LNCAP (cell line): ENCODE measurements around the gene PLEKHB2.

ENCODE experiments used
- CTCF ChIP-seq: fragments of 450-650 bp; IDR thresholded peaks from 2 replicates; pipeline ENCODE4 v1.5.1; 2017; ENCODE audit warnings: mild to moderate bottlenecking

The PLEKHB2 gene

DNA sequence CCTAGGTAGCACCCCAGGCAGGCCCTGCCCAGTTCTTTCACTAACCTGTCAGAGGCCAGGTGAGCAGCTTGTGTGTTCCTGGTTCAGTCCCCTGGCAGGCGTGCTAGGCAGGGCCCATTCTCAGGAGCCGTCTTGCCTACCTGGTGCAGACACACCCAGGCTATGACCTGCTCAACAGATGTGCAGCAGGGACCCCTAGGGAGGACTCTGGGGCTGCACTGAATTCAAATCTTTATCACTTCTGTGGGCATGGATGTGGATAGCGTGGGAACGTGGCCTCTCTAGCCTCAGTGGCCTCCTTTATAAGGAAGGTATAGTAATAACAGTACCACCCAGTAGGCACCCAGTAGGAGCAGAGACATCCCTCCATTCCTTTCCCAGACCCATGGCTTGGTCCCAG, 48.4 kb downstream of the PLEKHB2 start:
- no peak for TF ChIP-seq CTCF

- peak; percentile 78 for TF ChIP-seq CTCF
Observed at GRCh38 chr2:131154071-131154531, 49.0 kb downstream of the PLEKHB2 start.

- no peak for TF ChIP-seq CTCF
Observed at GRCh38 chr2:131154647-131155046, 49.5 kb downstream of the PLEKHB2 start.

- no peak for TF ChIP-seq CTCF
Observed at GRCh38 chr2:131155208-131155855, 50.2 kb downstream of the PLEKHB2 start.

- TF ChIP-seq CTCF: no peak
Observed at GRCh38 chr2:131156452-131157149, 51.5 kb downstream of the PLEKHB2 start.

DNA sequence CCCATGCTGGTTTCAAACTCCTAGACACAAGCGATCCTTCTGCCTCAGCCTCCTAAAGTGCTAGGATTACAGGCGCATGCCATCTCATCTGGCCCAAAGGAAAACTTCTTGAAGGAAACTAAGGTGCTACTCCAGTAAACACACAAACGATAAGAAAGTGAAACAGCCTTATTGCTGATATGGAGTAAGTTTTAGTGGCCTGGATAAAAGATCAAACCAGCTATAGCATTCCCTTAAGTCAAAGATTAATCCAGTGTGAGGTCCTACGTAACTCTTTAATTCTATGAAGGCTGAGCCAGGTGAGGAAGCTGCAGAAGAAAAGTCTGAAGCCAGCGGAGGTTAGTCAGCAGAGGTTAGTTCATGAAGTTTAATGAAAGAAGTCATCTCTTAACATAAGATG, 63.4 kb downstream of the PLEKHB2 start:
- no peak for TF ChIP-seq CTCF
